Osteoblast (primary cell): ENCODE measurements around the gene KBTBD7. TPM values are rescaled to one million over a fixed set of nuclear protein-coding genes. Genes with fewer than 3 reads are reported as not detected.
A peak's percentile ranks its signal among the peaks of the same experiment; 100 is the strongest.

Experiments used
- DNase-seq: peaks from one replicate; pipeline ENCODE4 v3.0.0; 2011; ENCODE audit warnings: low spot score, mixed read lengths; ENCODE audit not compliant: insufficient read length; ENCODE audit errors: missing footprints
- H2AFZ ChIP-seq: 2 replicates; pipeline ENCODE4 v1.6.0; 2011; ENCODE audit warnings: mild to moderate bottlenecking, low read length
- H3K27ac ChIP-seq: 2 replicates; pipeline ENCODE4 v1.5.1; 2011; ENCODE audit warnings: mild to moderate bottlenecking, low read depth, low read length, moderate library complexity
- H3K27me3 ChIP-seq: 2 replicates; pipeline ENCODE4 v1.6.0; 2012; ENCODE audit warnings: mild to moderate bottlenecking, control low read depth, inconsistent platforms, low read length, moderate library complexity; ENCODE audit not compliant: insufficient read depth
- H3K36me3 ChIP-seq: 2 replicates; pipeline ENCODE4 v1.5.1; 2011; ENCODE audit warnings: mild to moderate bottlenecking, low read length, control low read depth, moderate library complexity; ENCODE audit not compliant: insufficient read depth
- H3K4me1 ChIP-seq: 2 replicates; pipeline ENCODE4 v1.5.1; 2011; ENCODE audit warnings: mild to moderate bottlenecking, low read length, control low read depth, moderate library complexity; ENCODE audit not compliant: insufficient read depth
- H3K4me2 ChIP-seq: 2 replicates; pipeline ENCODE4 v1.6.0; 2011; ENCODE audit warnings: mild to moderate bottlenecking, low read length; ENCODE audit not compliant: insufficient read depth
- H3K4me3 ChIP-seq: fragments of 200-600 bp; sonication (generic); 3 replicates; pipeline ENCODE4 v1.5.1; 2012; ENCODE audit warnings: mild to moderate bottlenecking, low read length, inconsistent platforms; ENCODE audit not compliant: insufficient read depth
- H3K79me2 ChIP-seq: 2 replicates; pipeline ENCODE4 v1.6.0; 2012; ENCODE audit warnings: mild to moderate bottlenecking, low read length, control low read depth, inconsistent platforms; ENCODE audit not compliant: insufficient read depth
- H3K9me3 ChIP-seq: 2 replicates; pipeline ENCODE4 v1.5.1; 2011; ENCODE audit warnings: low read depth, low read length, control low read depth
- H4K20me1 ChIP-seq: 2 replicates; pipeline ENCODE4 v1.6.0; 2012; ENCODE audit warnings: mild to moderate bottlenecking, low read length, control low read depth; ENCODE audit not compliant: insufficient read depth
- total RNA-seq: library from RNA; depleted of rRNA; stranded (reverse); fragments of >200 nt; gene quantifications from 2 replicates; pipeline ENCODE4 v1.2.3, GENCODE V29; 2012
- TF ChIP-seq, protein P1 (sequence below): IDR thresholded peaks from 2 replicates; pipeline ENCODE4 v1.5.1; 2011; ENCODE audit warnings: mild to moderate bottlenecking, low read depth, low read length, moderate library complexity; ENCODE audit errors: extremely low read depth

KBTBD7 gene
- total RNA-seq, 1 donor: 5.4 TPM

DNA sequence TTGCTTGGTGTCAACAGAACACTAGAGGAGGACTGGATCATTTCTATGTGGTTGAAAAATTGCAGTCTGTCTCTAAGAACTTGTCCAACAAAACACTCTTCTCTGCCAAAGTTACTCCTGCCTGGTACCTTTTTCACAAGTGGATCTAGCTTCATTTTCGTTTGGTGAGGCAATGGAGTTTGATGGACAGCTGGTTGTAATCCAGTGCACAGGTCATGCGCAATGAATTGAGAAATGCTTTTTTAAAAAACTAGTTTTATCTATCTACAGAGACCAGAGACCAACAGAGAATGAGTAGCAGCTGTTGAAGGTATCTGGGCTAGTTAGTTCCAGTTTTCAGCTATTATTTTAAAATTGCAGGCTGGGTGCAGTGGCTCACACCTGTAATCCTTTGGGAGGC, 49.8 kb downstream of the KBTBD7 start:
- DNase-seq: no peak
- no peaks in the 10 kb centered on the region for H3K36me3 ChIP-seq
- H3K79me2 ChIP-seq: no peaks in the 10 kb centered on the region
- H3K27ac ChIP-seq: peak overlapping the region; percentile 36
- H2AFZ ChIP-seq: no peak overlapping the region
- H3K4me2 ChIP-seq: no peak overlapping the region
- no peaks in the 10 kb centered on the region for H3K27me3 ChIP-seq
- TF ChIP-seq, protein P1, sequence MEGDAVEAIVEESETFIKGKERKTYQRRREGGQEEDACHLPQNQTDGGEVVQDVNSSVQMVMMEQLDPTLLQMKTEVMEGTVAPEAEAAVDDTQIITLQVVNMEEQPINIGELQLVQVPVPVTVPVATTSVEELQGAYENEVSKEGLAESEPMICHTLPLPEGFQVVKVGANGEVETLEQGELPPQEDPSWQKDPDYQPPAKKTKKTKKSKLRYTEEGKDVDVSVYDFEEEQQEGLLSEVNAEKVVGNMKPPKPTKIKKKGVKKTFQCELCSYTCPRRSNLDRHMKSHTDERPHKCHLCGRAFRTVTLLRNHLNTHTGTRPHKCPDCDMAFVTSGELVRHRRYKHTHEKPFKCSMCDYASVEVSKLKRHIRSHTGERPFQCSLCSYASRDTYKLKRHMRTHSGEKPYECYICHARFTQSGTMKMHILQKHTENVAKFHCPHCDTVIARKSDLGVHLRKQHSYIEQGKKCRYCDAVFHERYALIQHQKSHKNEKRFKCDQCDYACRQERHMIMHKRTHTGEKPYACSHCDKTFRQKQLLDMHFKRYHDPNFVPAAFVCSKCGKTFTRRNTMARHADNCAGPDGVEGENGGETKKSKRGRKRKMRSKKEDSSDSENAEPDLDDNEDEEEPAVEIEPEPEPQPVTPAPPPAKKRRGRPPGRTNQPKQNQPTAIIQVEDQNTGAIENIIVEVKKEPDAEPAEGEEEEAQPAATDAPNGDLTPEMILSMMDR: no peak
- H4K20me1 ChIP-seq: no peaks in the 10 kb centered on the region
- H3K4me3 ChIP-seq: no peak overlapping the region
- peaks cover 9% of the 10 kb centered on the region for H3K4me1 ChIP-seq
- peaks cover 7% of the 10 kb centered on the region for H3K9me3 ChIP-seq

Other genes starting within 250 kb of the KBTBD7 start
- gene ELF1, start 175.3 kb downstream of the KBTBD7 start, total RNA-seq: 60.7 and 63.0 TPM in 2 replicates
- gene WBP4, start 133.1 kb downstream of the KBTBD7 start, total RNA-seq: 6.8 and 8.7 TPM in 2 replicates
- gene KBTBD6, start 61.8 kb downstream of the KBTBD7 start, total RNA-seq: 9.0 and 9.1 TPM in 2 replicates
- gene MTRF1, start 69.0 kb upstream of the KBTBD7 start, total RNA-seq: 6.9 and 13.0 TPM in 2 replicates
- 8.3 and 10.6 TPM in 2 replicates for gene NAA16, start 116.7 kb upstream of the KBTBD7 start, total RNA-seq